HepG2 (cell line): ENCODE measurements around the gene AFF4. TPM values are rescaled to one million over a fixed set of nuclear protein-coding genes. Genes with fewer than 3 reads are reported as not detected.

Experiments used
- ATRX ChIP-seq: sonication (generic); formaldehyde crosslinking; IDR thresholded peaks from 2 replicates; pipeline ENCODE4 v1.4.0; 2020; ENCODE audit warnings: missing genetic modification reagents, borderline replicate concordance
- BRD4 ChIP-seq: sonication (generic); formaldehyde crosslinking; IDR thresholded peaks from 2 replicates; pipeline ENCODE4 v1.4.0; 2020; ENCODE audit warnings: missing genetic modification reagents
- ISL2 ChIP-seq: sonication (generic); formaldehyde crosslinking; IDR thresholded peaks from 2 replicates; pipeline ENCODE4 v1.5.0; 2020; ENCODE audit warnings: missing genetic modification reagents
- ISX ChIP-seq: sonication (generic); formaldehyde crosslinking; conservative IDR thresholded peaks from 2 replicates; pipeline ENCODE4 v1.5.0; 2020; ENCODE audit warnings: missing genetic modification reagents
- NFRKB ChIP-seq: fragments of 450-650 bp; IDR thresholded peaks from 2 replicates; pipeline ENCODE4 v1.6.1; 2017
- POGZ ChIP-seq: sonication (generic); formaldehyde crosslinking; IDR thresholded peaks from 2 replicates; pipeline ENCODE4 v1.4.0; 2020; ENCODE audit warnings: mild to moderate bottlenecking, missing genetic modification reagents
- PRPF4 ChIP-seq: fragments of 200-400 bp; formaldehyde crosslinking; IDR thresholded peaks from 2 replicates; pipeline ENCODE4 v1.6.1; 2016; ENCODE audit warnings: low read length, low read depth; ENCODE audit not compliant: poor library complexity, severe bottlenecking
- SMC3 ChIP-seq: IDR thresholded peaks from 2 replicates; pipeline ENCODE4 v1.6.1; 2011; ENCODE audit warnings: low read length, improper control_type of control experiment
- TAF15 ChIP-seq: fragments of 200-400 bp; formaldehyde crosslinking; IDR thresholded peaks from one replicate; pipeline ENCODE4 v1.6.1; 2018; ENCODE audit warnings: mild to moderate bottlenecking, low read depth, low read length; ENCODE audit not compliant: poor library complexity, severe bottlenecking
- ZBTB38 ChIP-seq: sonication (generic); formaldehyde crosslinking; IDR thresholded peaks from 2 replicates; pipeline ENCODE4 v1.5.1; 2020; ENCODE audit warnings: mild to moderate bottlenecking, missing genetic modification reagents
- ZNF44 ChIP-seq: sonication (generic); formaldehyde crosslinking; IDR thresholded peaks from 2 replicates; pipeline ENCODE4 v1.5.1; 2020; ENCODE audit warnings: mild to moderate bottlenecking, missing genetic modification reagents
- ZNF777 ChIP-seq: sonication (generic); formaldehyde crosslinking; IDR thresholded peaks from 2 replicates; pipeline ENCODE4 v1.4.0; 2020; ENCODE audit warnings: missing genetic modification reagents
- ZSCAN31 ChIP-seq: sonication (generic); formaldehyde crosslinking; IDR thresholded peaks from 2 replicates; pipeline ENCODE4 v1.5.0; 2020; ENCODE audit warnings: low read depth, mild to moderate bottlenecking, missing genetic modification reagents
- polyA plus RNA-seq, 8 experiments: library from polyadenylated mRNA; depleted of rRNA in 3 of 8; stranded (reverse) in 7 of 8; unstranded in 1 of 8; fragments of >200 nt; fragmentation: Illumina TruSeq in 4 of 8; extraction: Trizol in 4 of 8; gene quantifications; 2 replicates each; pipeline versions ENCODE4 v1.2.1 to v1.2.3, GENCODE V29; 2011 to 2016; ENCODE audit warnings: low read depth in 4 of 8, missing spikeins in 1 of 8, mixed read lengths in 1 of 8; ENCODE audit not compliant: insufficient read depth in 1 of 8
- total RNA-seq, 5 experiments: library from RNA; depleted of rRNA; stranded (reverse); fragments of >200 nt; fragmentation: Illumina TruSeq; extraction: Trizol; gene quantifications; 2 replicates each; pipeline ENCODE4 v1.2.3, GENCODE V29; 2016; ENCODE audit warnings: low read depth in 1 of 5
- TF ChIP-seq, protein P1 (sequence below): sonication (generic); formaldehyde crosslinking; IDR thresholded peaks from 2 replicates; pipeline ENCODE4 v1.8.1; 2023; ENCODE audit warnings: mild to moderate bottlenecking, missing genetic modification reagents
- TF ChIP-seq, protein P2 (sequence below): sonication (generic); formaldehyde crosslinking; IDR thresholded peaks from 2 replicates; pipeline ENCODE4 v1.4.0; 2020; ENCODE audit warnings: missing genetic modification reagents, borderline replicate concordance
- TF ChIP-seq, protein P3 (sequence below): sonication (generic); formaldehyde crosslinking; IDR thresholded peaks from 2 replicates; pipeline ENCODE4 v1.4.0; 2020; ENCODE audit warnings: missing genetic modification reagents
- TF ChIP-seq, protein P4 (sequence below): sonication (generic); formaldehyde crosslinking; IDR thresholded peaks from 2 replicates; pipeline ENCODE4 v1.8.0; 2022; ENCODE audit warnings: mild to moderate bottlenecking, missing genetic modification reagents; ENCODE audit not compliant: insufficient replicate concordance
- TF ChIP-seq, protein P5 (sequence below): sonication (generic); formaldehyde crosslinking; IDR thresholded peaks from 2 replicates; pipeline ENCODE4 v1.8.1; 2023; ENCODE audit warnings: missing genetic modification reagents, inconsistent platforms, borderline replicate concordance
- TF ChIP-seq, protein P6 (sequence below): sonication (generic); formaldehyde crosslinking; IDR thresholded peaks from 2 replicates; pipeline ENCODE4 v1.4.0; 2020; ENCODE audit warnings: mild to moderate bottlenecking, missing genetic modification reagents

Gene AFF4
- total and polyA plus RNA-seq, 2 of the 13 experiments (the other 11 are each of a cell fraction or from before 2014, with no cell fraction given): 22.1 to 25.5 TPM

DNA sequence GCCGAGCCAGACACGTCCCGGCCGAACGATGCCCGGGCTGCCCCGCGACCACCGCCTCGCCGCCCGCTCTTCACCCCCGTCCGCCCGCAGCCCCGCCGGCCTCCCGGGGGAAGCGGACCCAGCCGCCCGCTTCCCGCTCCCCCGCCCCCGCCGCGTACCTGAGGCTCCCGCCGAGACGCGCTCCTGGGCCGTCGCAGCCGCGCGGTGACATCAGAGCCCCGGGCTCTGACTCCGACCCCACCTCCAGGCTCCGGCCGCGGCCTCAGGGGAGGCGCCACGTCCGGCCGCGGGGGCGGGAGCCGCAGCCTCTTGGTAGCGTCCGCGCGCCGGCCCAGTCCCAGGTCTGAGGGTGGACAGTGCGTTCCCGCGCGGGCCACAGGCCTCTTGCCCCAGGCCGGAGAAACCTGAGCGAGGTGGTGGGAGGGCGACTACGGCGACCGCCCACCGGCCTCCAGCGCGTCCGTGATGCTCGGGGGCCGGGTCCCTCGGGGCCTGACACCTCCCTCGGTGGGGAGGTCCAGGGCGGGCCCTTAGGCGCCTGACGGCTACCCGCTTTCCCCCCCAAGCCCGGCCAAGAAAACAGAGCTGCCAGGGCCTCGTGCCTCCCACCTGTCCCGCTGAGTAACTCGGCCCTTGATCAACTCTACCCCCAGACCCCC lies 132.9 kb downstream of the AFF4 start, which contains the start of gene SHROOM1 (continued):
- TF ChIP-seq TAF15 (no peak), PRPF4 (no peak), ZNF44 (CRISPR knock-in tag) (no peak), ZSCAN31 (no peak; the same call in 1 of the 2 replicates), ISL2 (CRISPR knock-in tag) (peak; percentile 66; the same call in 1 of the 2 replicates), NFRKB (no peak), BRD4 (CRISPR knock-in tag) (no peak; the same call in 1 of the 2 replicates), ZNF777 (CRISPR knock-in tag) (peak; percentile 24; the same call in 1 of the 2 replicates), ATRX (no peak), SMC3 (no peak), ISX (no peak), POGZ (CRISPR knock-in tag) (peak; percentile 32; the same call in 1 of the 2 replicates), ZBTB38 (no peak)
- TF ChIP-seq, protein P1, sequence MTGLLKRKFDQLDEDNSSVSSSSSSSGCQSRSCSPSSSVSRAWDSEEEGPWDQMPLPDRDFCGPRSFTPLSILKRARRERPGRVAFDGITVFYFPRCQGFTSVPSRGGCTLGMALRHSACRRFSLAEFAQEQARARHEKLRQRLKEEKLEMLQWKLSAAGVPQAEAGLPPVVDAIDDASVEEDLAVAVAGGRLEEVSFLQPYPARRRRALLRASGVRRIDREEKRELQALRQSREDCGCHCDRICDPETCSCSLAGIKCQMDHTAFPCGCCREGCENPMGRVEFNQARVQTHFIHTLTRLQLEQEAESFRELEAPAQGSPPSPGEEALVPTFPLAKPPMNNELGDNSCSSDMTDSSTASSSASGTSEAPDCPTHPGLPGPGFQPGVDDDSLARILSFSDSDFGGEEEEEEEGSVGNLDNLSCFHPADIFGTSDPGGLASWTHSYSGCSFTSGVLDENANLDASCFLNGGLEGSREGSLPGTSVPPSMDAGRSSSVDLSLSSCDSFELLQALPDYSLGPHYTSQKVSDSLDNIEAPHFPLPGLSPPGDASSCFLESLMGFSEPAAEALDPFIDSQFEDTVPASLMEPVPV: no peak
- TF ChIP-seq, protein P2, sequence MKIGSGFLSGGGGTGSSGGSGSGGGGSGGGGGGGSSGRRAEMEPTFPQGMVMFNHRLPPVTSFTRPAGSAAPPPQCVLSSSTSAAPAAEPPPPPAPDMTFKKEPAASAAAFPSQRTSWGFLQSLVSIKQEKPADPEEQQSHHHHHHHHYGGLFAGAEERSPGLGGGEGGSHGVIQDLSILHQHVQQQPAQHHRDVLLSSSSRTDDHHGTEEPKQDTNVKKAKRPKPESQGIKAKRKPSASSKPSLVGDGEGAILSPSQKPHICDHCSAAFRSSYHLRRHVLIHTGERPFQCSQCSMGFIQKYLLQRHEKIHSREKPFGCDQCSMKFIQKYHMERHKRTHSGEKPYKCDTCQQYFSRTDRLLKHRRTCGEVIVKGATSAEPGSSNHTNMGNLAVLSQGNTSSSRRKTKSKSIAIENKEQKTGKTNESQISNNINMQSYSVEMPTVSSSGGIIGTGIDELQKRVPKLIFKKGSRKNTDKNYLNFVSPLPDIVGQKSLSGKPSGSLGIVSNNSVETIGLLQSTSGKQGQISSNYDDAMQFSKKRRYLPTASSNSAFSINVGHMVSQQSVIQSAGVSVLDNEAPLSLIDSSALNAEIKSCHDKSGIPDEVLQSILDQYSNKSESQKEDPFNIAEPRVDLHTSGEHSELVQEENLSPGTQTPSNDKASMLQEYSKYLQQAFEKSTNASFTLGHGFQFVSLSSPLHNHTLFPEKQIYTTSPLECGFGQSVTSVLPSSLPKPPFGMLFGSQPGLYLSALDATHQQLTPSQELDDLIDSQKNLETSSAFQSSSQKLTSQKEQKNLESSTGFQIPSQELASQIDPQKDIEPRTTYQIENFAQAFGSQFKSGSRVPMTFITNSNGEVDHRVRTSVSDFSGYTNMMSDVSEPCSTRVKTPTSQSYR (CRISPR knock-in tag): no peak
- TF ChIP-seq, protein P3, sequence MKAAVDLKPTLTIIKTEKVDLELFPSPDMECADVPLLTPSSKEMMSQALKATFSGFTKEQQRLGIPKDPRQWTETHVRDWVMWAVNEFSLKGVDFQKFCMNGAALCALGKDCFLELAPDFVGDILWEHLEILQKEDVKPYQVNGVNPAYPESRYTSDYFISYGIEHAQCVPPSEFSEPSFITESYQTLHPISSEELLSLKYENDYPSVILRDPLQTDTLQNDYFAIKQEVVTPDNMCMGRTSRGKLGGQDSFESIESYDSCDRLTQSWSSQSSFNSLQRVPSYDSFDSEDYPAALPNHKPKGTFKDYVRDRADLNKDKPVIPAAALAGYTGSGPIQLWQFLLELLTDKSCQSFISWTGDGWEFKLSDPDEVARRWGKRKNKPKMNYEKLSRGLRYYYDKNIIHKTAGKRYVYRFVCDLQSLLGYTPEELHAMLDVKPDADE (CRISPR knock-in tag): no peak
- TF ChIP-seq, protein P4, sequence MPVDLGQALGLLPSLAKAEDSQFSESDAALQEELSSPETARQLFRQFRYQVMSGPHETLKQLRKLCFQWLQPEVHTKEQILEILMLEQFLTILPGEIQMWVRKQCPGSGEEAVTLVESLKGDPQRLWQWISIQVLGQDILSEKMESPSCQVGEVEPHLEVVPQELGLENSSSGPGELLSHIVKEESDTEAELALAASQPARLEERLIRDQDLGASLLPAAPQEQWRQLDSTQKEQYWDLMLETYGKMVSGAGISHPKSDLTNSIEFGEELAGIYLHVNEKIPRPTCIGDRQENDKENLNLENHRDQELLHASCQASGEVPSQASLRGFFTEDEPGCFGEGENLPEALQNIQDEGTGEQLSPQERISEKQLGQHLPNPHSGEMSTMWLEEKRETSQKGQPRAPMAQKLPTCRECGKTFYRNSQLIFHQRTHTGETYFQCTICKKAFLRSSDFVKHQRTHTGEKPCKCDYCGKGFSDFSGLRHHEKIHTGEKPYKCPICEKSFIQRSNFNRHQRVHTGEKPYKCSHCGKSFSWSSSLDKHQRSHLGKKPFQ (CRISPR knock-in tag): no peak
- TF ChIP-seq, protein P5, sequence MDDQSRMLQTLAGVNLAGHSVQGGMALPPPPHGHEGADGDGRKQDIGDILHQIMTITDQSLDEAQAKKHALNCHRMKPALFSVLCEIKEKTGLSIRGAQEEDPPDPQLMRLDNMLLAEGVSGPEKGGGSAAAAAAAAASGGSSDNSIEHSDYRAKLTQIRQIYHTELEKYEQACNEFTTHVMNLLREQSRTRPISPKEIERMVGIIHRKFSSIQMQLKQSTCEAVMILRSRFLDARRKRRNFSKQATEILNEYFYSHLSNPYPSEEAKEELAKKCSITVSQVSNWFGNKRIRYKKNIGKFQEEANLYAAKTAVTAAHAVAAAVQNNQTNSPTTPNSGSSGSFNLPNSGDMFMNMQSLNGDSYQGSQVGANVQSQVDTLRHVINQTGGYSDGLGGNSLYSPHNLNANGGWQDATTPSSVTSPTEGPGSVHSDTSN (CRISPR knock-in tag): no peak
- TF ChIP-seq, protein P6, sequence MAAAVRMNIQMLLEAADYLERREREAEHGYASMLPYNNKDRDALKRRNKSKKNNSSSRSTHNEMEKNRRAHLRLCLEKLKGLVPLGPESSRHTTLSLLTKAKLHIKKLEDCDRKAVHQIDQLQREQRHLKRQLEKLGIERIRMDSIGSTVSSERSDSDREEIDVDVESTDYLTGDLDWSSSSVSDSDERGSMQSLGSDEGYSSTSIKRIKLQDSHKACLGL: peak; percentile 53; the same call in 1 of the 2 replicates
